GM19043 (cell line): ENCODE data around the gene LCE2D.
"Not testable (repeated sequence)": the region's sequence is repeated elsewhere in the genome, so short reads cannot be mapped to it uniquely, and the experiment has no call there.

ENCODE experiments used
- ATAC-seq: cut with Tn5 transposase; IDR thresholded peaks from one replicate; pipeline ENCODE4 v1.9.1; 2021; ENCODE audit warnings: low read depth; ENCODE audit not compliant: unreplicated experiment

The LCE2D gene

DNA sequence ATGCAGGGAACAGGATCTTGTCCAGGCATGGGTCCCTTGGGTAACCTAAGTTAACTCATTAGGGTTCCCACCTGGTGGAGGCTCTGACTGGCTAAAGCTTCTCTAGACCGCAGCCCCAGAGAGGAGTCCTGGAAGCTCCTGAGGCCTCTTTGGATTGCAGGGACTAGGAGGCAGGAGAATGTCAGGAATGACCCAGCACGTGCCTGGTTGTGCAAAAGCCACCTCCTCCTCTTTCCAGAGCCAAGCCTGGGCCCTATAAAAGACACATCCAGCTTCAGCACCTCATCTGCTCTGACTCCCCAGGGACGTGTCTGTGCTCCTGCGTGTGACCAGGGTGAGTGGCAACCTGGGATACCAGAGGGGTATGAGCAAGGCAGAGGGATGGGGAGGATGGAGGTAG is 22.6 kb downstream of the LCE2D start, which contains the start of gene LCE2B:
Gene LCE2B (plus strand): TSS at position 301 of the 400 bp plus-strand sequence. CDS start 721 bp downstream, outside the sequence.
- ATAC-seq: not testable (repeated sequence)

DNA sequence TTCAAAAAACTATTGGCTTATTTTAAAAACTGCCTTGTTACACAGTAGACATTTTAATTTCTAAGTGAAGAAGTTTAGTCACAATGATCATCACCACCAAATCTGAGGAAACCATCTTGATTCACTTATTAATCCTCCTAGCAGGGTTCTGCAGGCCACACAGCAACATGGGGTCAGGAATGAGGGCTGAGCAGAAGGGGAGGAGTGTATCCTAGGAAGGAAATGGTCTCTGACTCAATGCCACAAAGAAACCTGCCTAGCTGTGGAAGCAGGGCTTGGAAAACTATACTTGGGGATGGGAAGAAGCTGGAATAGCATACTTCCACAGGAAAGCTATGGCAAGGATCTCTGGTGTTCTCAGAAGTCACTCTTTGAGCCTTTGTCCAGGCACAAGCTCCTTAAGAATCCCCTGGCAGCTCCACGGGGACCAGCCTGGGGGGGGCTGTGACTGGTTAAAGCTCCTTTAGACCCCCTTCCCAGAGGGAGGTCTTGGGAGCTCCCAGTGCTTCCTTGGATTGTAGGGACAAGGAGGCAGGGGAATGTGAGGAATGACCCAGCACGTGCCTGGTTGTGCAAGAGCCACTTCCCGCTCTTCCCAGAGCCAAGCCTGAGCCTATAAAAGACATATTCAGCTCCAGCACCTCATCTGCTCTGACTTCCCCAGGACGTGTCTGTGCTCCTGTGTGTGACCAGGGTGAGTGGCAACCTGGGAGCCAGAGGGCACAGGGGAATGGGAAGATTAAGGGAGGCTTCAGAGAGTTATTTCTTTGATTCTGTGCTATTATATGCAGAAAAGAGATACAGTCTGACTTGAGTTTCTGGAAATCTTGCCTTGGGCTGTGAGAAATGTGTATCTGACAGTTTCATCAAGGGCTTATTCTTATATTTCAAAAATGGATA is 34.8 kb downstream of the LCE2D start, which contains the start of gene LCE2A:
Gene LCE2A (plus strand): TSS at position 645 of the 900 bp plus-strand sequence. CDS start 557 bp downstream, outside the sequence.
- ATAC-seq: no peak

DNA sequence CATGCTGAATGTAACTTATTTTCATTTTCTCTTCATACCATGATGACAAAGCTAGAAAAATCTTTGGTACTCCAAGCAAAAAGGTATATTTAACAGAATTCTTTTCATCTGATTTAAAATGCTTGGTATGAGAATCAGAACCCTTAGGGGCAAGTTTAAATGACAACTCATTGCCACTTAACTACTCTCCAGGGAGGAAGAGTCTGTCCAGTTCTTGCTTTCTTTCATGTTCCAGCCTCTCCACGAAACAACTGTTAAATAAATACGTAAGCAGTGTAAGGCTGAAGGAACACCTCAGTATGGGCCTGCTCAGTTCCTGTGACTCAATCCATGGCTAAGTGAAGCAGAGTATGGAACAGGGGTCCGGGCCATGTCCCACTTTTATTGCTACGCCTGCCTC is 36.6 kb downstream of the LCE2D start:
- ATAC-seq: no peak

DNA sequence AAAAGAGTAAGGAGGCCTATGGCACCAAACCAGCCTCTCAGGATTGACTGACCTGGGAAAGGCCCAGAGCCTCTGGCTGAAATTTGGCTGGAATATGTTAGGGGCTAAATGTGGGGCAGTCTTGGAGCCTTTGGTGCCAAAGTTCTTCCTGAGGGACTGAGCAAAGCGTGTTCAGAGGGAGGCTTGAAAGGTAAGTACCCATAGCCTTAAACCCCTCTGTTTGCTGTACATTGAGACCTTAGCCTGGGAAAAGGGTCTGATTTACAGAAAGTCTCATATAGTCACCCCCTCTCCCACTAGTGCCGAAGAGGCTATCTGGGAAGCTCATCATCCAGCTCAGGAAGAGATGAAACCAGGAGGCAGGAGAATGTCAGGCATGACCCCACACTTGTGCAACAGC is 44.7 kb downstream of the LCE2D start, which contains the start of gene LCE4A:
Gene LCE4A (plus strand): TSS at position 301 of the 400 bp plus-strand sequence. CDS start 916 bp downstream, outside the sequence.
- ATAC-seq: no peak
